ENCODE measurements around the gene TFCP2L1. TPM values are rescaled to one million over a fixed set of nuclear protein-coding genes. Genes with fewer than 3 reads are reported as not detected.

TFCP2L1 gene
- total and polyA plus RNA-seq, 12 donors, result 0.02 to 0.60 (median 0.14) TPM; not detected in 1

GRCh38 chr2:121255358-121255757 lies 29.6 kb downstream of the TFCP2L1 start:
- no peak for DNase-seq
- Histone ChIP-seq H3K9me3 (no peaks in the 10 kb centered on the region), H3K36me3 (no peaks in the 10 kb centered on the region), H3K4me3 (no peak overlapping the region), H3K27me3 (no peaks in the 10 kb centered on the region), H3K27ac (no peak overlapping the region), H3K4me1 (no peaks in the 10 kb centered on the region)
- 70 to 76% methylated on average over 8 of the region's 8 CpGs for WGBS, 2 donors
- no peak for ATAC-seq
- no peak for TF ChIP-seq CTCF (IDR thresholded peaks at IDR 0.05)
- intact Hi-C loops (cut with DNase I), result no loop called here

- no peak for TF ChIP-seq CTCF (IDR thresholded peaks at IDR 0.05)
- DNase-seq (no peak), ATAC-seq (no peak)
- no peaks in the 10 kb centered on the region for H3K27me3 ChIP-seq
- no peaks in the 10 kb centered on the region for H3K36me3 ChIP-seq
- no peak overlapping the region for H3K27ac ChIP-seq
- intact Hi-C loops (cut with DNase I), result no loop called here
- H3K4me3 ChIP-seq, result no peak overlapping the region
- no peaks in the 10 kb centered on the region for H3K9me3 ChIP-seq
- WGBS, 2 donors, result 74 to 80% methylated on average over 4 of the region's 4 CpGs
- H3K4me1 ChIP-seq, result no peaks in the 10 kb centered on the region
These were observed 30.3 kb downstream of the TFCP2L1 start for GRCh38 chr2:121254748-121255147.

- Histone ChIP-seq H3K36me3 (no peaks in the 10 kb centered on the region), H3K4me3 (no peak overlapping the region), H3K27me3 (no peaks in the 10 kb centered on the region), H3K27ac (no peak overlapping the region), H3K4me1 (no peaks in the 10 kb centered on the region), H3K9me3 (no peaks in the 10 kb centered on the region)
- intact Hi-C loops (cut with DNase I), result no loop called here
- no peak for TF ChIP-seq CTCF (IDR thresholded peaks at IDR 0.05)
- DNase-seq, result no peak
- ATAC-seq, result no peak
- 92 to 96% methylated on average over 13 of the region's 13 CpGs for WGBS, 2 donors
These were observed 31.2 kb downstream of the TFCP2L1 start for GRCh38 chr2:121253674-121254240.

GRCh38 chr2:121253021-121253673 lies 31.9 kb downstream of the TFCP2L1 start:
- ATAC-seq, result peak in 1 of 8 donors; percentile 17

More at GRCh38 chr2:121253021-121253673, 31.9 kb downstream of the TFCP2L1 start:
- WGBS, 2 donors, result 94 to 95% methylated on average over 12 of the region's 12 CpGs
- Histone ChIP-seq H3K4me3 (no peak overlapping the region), H3K4me1 (no peaks in the 10 kb centered on the region), H3K9me3 (no peaks in the 10 kb centered on the region), H3K27ac (no peak overlapping the region), H3K27me3 (no peaks in the 10 kb centered on the region), H3K36me3 (no peaks in the 10 kb centered on the region)
- TF ChIP-seq CTCF (IDR thresholded peaks at IDR 0.05), result no peak
- no peak for DNase-seq
- intact Hi-C loops (cut with DNase I), result no loop called here
